Subcutaneous adipose tissue (tissue), 4 donors: ENCODE measurements around the gene LCE1B. TPM values are rescaled to one million over a fixed set of nuclear protein-coding genes. Genes with fewer than 3 reads are reported as not detected.

Experiments
- total RNA-seq, 4 donors: library from RNA; depleted of rRNA; stranded (reverse); fragments of >200 nt; gene quantifications; one replicate each; pipeline ENCODE4 v1.1.0, GENCODE V29; 2016
- TF ChIP-seq, protein P1 (sequence below): fragments of 450-650 bp; IDR thresholded peaks from one replicate; pipeline ENCODE4 v1.5.1; 2016; ENCODE audit warnings: low read depth, mild to moderate bottlenecking, control low read depth, antibody characterized with exemption, moderate library complexity

LCE1B gene
- not detected for total RNA-seq

DNA sequence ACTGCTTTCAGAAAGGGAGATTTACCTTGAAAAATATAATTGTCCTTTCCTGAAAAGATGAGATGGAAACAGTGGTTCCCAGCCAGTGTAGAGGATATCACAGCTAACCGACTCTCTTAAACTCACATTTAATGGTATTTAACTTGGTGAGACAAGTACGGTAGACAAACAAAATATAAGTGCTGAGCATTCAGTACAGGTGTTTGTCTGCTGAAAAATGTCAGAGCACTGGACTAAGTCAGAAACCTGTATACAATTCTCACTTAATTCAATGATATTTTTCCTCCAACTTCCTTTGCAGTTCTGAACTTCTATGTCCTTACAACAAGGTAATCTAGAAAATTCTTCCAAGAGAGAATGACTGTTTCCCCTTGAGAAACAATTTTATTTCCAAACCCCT lies at the start of gene LCE1B:
TSS of gene LCE1B (plus strand) at position 301 of the 400 bp plus-strand sequence. CDS start 476 bp downstream, outside the sequence.
- TF ChIP-seq, protein P1, sequence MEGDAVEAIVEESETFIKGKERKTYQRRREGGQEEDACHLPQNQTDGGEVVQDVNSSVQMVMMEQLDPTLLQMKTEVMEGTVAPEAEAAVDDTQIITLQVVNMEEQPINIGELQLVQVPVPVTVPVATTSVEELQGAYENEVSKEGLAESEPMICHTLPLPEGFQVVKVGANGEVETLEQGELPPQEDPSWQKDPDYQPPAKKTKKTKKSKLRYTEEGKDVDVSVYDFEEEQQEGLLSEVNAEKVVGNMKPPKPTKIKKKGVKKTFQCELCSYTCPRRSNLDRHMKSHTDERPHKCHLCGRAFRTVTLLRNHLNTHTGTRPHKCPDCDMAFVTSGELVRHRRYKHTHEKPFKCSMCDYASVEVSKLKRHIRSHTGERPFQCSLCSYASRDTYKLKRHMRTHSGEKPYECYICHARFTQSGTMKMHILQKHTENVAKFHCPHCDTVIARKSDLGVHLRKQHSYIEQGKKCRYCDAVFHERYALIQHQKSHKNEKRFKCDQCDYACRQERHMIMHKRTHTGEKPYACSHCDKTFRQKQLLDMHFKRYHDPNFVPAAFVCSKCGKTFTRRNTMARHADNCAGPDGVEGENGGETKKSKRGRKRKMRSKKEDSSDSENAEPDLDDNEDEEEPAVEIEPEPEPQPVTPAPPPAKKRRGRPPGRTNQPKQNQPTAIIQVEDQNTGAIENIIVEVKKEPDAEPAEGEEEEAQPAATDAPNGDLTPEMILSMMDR: no peak

GRCh38 chr1:152768847-152769533 lies 42.8 kb upstream of the LCE1B start:
- TF ChIP-seq, protein P1: no peak

DNA sequence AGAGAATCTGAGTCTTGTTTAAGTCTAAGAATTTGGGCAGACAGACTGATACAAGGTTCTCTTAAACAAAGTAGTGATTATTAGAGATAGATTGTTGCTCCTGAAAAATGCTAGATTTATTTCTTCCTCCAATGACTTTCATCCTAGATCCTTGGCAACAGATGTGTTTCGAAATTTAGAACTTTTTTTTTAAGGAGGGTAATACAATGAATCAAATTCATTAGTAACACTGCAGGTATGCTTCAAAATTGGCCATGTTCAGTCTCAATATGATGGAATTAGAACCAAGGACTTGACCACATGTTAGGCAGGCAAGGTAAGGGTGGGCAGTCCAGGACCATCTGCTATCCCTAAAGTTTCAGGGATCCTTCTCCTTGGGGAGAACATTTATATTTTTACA lies 41.4 kb upstream of the LCE1B start:
- TF ChIP-seq, protein P1: no peak

DNA sequence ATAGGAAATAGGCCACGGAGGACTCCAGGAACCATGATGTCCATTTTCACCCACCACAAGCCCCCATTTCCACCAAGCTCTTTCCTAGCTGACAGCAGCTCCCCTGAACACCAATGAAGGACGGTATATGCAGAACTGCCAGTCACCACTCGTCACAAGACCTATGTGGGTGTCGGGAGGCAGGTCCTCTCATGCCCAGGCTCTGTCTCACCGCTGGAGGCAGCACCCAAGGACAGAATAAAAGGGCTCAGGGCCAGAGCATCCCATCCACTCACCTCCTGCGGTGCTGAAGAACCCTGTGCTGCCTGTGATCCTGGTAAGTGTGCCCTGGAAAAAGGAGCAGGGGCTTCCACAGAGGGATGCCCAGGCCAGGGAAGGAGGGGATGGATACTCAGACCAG lies 36.9 kb upstream of the LCE1B start, which contains the start of gene LCE1F:
TSS of gene LCE1F (plus strand) at position 266 of the 400 bp plus-strand sequence. CDS start 1,232 bp downstream, outside the sequence.
- TF ChIP-seq, protein P1: no peak

DNA sequence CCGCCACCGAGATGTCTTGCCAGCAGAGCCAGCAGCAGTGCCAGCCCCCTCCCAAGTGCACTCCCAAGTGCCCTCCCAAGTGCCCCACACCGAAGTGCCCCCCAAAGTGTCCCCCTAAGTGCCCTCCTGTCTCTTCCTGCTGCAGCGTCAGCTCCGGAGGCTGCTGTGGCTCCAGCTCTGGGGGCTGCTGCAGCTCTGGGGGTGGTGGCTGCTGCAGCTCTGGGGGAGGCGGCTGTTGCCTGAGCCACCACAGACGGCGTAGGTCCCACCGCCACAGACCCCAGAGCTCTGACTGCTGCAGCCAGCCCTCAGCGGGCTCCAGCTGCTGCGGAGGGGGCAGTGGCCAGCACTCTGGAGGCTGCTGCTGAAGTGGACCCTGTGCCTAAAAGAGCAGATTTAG lies 35.4 kb upstream of the LCE1B start:
- TF ChIP-seq, protein P1: no peak

- TF ChIP-seq, protein P1: no peak
These were observed 34.1 kb upstream of the LCE1B start for GRCh38 chr1:152777510-152778137.

- TF ChIP-seq, protein P1: no peak
These were observed 28.7 kb upstream of the LCE1B start for GRCh38 chr1:152783095-152783494.
